ENCODE results near the gene PTPRE. TPM values are rescaled to one million over a fixed set of nuclear protein-coding genes. Genes with fewer than 3 reads are reported as not detected.

Gene PTPRE
- total and polyA plus RNA-seq, 10 of the 15 experiments (the other 5 are each of a cell fraction or from before 2014, with no cell fraction given) = 2.9 to 7.6 (median 5.8) TPM

DNA sequence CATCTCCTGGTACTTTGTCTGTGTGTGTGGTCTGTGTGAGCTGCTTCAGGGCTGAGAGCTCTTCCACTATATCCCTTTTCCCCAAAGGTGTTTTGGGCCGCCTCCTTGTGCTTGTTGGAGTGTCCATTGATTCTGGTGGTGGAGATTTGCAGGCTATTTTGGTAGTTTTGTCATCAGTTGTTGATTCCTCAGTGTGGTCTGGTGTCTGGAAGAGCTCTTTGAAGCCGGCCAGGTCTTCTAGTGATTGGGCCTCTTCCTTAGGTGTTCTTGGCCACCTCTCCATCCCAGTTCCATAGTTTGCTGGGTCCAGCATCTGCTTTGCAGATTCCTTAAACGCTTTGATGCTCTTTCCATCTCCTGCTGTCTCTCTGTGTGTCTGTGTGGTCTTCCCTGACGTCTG, 198.5 kb downstream of the PTPRE start:
- in situ Hi-C loops (cut with MboI) (no loop called here), intact Hi-C loops (cut with micrococcal nuclease; ENCODE audit: unreplicated experiment) (no loop called here)
- TF ChIP-seq BRCA1 (IDR thresholded peaks at IDR 0.05; ENCODE audit: low read depth, low read length) = no peak
- TF ChIP-seq, protein P1, sequence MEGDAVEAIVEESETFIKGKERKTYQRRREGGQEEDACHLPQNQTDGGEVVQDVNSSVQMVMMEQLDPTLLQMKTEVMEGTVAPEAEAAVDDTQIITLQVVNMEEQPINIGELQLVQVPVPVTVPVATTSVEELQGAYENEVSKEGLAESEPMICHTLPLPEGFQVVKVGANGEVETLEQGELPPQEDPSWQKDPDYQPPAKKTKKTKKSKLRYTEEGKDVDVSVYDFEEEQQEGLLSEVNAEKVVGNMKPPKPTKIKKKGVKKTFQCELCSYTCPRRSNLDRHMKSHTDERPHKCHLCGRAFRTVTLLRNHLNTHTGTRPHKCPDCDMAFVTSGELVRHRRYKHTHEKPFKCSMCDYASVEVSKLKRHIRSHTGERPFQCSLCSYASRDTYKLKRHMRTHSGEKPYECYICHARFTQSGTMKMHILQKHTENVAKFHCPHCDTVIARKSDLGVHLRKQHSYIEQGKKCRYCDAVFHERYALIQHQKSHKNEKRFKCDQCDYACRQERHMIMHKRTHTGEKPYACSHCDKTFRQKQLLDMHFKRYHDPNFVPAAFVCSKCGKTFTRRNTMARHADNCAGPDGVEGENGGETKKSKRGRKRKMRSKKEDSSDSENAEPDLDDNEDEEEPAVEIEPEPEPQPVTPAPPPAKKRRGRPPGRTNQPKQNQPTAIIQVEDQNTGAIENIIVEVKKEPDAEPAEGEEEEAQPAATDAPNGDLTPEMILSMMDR (IDR thresholded peaks at IDR 0.05 in 2 of 3, conservative IDR thresholded peaks at IDR 0.05 in 1 of 3; ENCODE audit: control insufficient read depth in 2 of 3, extremely low read depth in 1 of 3, insufficient read depth in 1 of 3, low read depth in 3 of 3, low read length in 3 of 3) = no peak
- TF ChIP-seq POLR2A (IDR thresholded peaks at IDR 0.05; ENCODE audit: low read depth, low read length) = peak; percentile 37; the same call in 1 of the 2 replicates
- peak; percentile 48; the same call in 1 of the 2 replicates for TF ChIP-seq POLR2AphosphoS5 (IDR thresholded peaks at IDR 0.05; ENCODE audit: low read length)
- ChIA-PET CTCF (interaction anchor here (0.6 to 2.4 kb wide), 2 partner anchors 22 to 944 kb away, joined by 3 to 5 read pairs; no protein-coding TSS in a partner anchor), POLR2A (no interaction called here), SMC1A (ENCODE audit: uncharacterized antibody, unreplicated experiment) (interaction anchor here (1.2 kb wide), 1 partner anchor 72 kb away, joined by 3 read pairs; no protein-coding TSS in a partner anchor), RAD21 (ENCODE audit: unreplicated experiment) (no interaction called here)
- WGBS (ENCODE audit: insufficient coverage, insufficient replicate concordance, low lambda C conversion rate, missing lambda C conversion rate) = 98% methylated on average over 4 of the region's 4 CpGs
- Histone ChIP-seq H3K27ac (ENCODE audit: control insufficient read depth, insufficient read depth) (no peak overlapping the region), H3K9ac (ENCODE audit: control insufficient read depth, insufficient read depth, low read length) (no peak overlapping the region), H3K4me3 (no peak overlapping the region), H2AFZ (ENCODE audit: control insufficient read depth, low read depth, low read length) (no peak overlapping the region), H3K36me3 (ENCODE audit: control insufficient read depth in 2 of 2, insufficient read depth in 2 of 2, low read length in 1 of 2) (peaks cover 47 to 58% of the 10 kb centered on the region in 2 experiments), H3K4me2 (ENCODE audit: control insufficient read depth, insufficient read depth) (no peak overlapping the region), H3K9me3 (replicated peaks; ENCODE audit: control insufficient read depth, insufficient read depth, low read length) (no peaks in the 10 kb centered on the region), H3K27me3 (replicated peaks in 1 of 2; ENCODE audit: control insufficient read depth in 2 of 2, insufficient read depth in 2 of 2, low read length in 1 of 2) (no peaks in the 10 kb centered on the region), H3K79me2 (ENCODE audit: control insufficient read depth, insufficient read depth, low read length) (no peaks in the 10 kb centered on the region), H3K4me1 (ENCODE audit: control insufficient read depth, insufficient read depth, low read length) (no peaks in the 10 kb centered on the region), H4K20me1 (ENCODE audit: control insufficient read depth, insufficient read depth) (no peaks in the 10 kb centered on the region; the same call in 1 of the 2 replicates)
- DNase-seq (ENCODE audit: low read depth, low spot score) (no peak), FAIRE-seq (no peak), ATAC-seq (no peak)
- BruUV-seq (replicated peaks) = no TSS peak

DNA sequence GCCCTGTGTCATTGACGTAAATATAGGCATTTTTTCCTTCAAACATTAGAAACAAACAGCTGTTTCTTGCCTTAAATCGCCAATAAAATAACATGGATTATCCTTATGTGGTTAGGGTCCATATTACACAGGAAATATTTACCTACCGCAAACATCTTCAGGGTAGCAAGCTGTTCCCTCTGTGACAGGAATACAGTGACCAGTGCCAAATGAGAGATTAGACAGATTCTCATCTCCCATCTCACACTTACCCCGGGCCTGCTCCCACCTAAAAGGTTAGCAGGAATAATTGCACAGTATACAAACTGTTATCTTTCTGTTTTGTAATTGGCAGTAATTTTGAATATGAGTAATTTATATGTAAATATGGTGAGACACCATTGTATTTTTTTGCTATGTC, 202.8 kb downstream of the PTPRE start:
- no peak for ATAC-seq
- intact Hi-C loops (cut with micrococcal nuclease; ENCODE audit: unreplicated experiment) (no loop called here), in situ Hi-C loops (cut with MboI) (no loop called here)
- no peak for FAIRE-seq
- RAD21 ChIA-PET (ENCODE audit: unreplicated experiment) = no interaction called here
- Histone ChIP-seq H3K9me3 (replicated peaks; ENCODE audit: control insufficient read depth, insufficient read depth, low read length) (no peaks in the 10 kb centered on the region), H3K9ac (ENCODE audit: control insufficient read depth, insufficient read depth, low read length) (no peak overlapping the region), H4K20me1 (ENCODE audit: control insufficient read depth, insufficient read depth) (no peaks in the 10 kb centered on the region), H3K4me2 (ENCODE audit: control insufficient read depth, insufficient read depth) (no peak overlapping the region), H3K4me1 (ENCODE audit: control insufficient read depth, insufficient read depth, low read length) (no peaks in the 10 kb centered on the region), H2AFZ (ENCODE audit: control insufficient read depth, low read depth, low read length) (no peak overlapping the region), H3K27me3 (replicated peaks in 1 of 2; ENCODE audit: control insufficient read depth in 2 of 2, insufficient read depth in 2 of 2, low read length in 1 of 2) (no peaks in the 10 kb centered on the region), H3K27ac (ENCODE audit: control insufficient read depth, insufficient read depth) (no peak overlapping the region), H3K4me3 (no peak overlapping the region), H3K79me2 (ENCODE audit: control insufficient read depth, insufficient read depth, low read length) (no peaks in the 10 kb centered on the region; the same call in none of the 2 replicates), H3K36me3 (ENCODE audit: control insufficient read depth in 2 of 2, insufficient read depth in 2 of 2, low read length in 1 of 2) (peaks cover 48 to 57% of the 10 kb centered on the region in 2 experiments)
- POLR2A ChIA-PET = no interaction called here
- DNase-seq (ENCODE audit: low read depth, low spot score) = no peak
- 97% methylated on average over 4 of the region's 4 CpGs for WGBS (ENCODE audit: insufficient coverage, insufficient replicate concordance, low lambda C conversion rate, missing lambda C conversion rate)
- SMC1A ChIA-PET (ENCODE audit: uncharacterized antibody, unreplicated experiment) = no interaction called here
- no TSS peak for BruUV-seq (replicated peaks)
- CTCF ChIA-PET = interaction anchor here (0.9 kb wide), 1 partner anchor 74 kb away, joined by 4 read pairs; no protein-coding TSS in a partner anchor
- no peak for TF ChIP-seq CBFB (IDR thresholded peaks at IDR 0.05; ENCODE audit: low read depth)
- TF ChIP-seq CUX1 (IDR thresholded peaks at IDR 0.05; ENCODE audit: insufficient replicate concordance, low read depth, low read length) = no peak
- no peak for TF ChIP-seq ZNF384 (IDR thresholded peaks at IDR 0.05; ENCODE audit: borderline replicate concordance, low read depth, low read length)
- TF ChIP-seq, protein P2, sequence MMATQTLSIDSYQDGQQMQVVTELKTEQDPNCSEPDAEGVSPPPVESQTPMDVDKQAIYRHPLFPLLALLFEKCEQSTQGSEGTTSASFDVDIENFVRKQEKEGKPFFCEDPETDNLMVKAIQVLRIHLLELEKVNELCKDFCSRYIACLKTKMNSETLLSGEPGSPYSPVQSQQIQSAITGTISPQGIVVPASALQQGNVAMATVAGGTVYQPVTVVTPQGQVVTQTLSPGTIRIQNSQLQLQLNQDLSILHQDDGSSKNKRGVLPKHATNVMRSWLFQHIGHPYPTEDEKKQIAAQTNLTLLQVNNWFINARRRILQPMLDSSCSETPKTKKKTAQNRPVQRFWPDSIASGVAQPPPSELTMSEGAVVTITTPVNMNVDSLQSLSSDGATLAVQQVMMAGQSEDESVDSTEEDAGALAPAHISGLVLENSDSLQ (IDR thresholded peaks at IDR 0.05) = no peak
- TF ChIP-seq NR2C1 (IDR thresholded peaks at IDR 0.05) = no peak
